ENCODE results near the gene MYO5B. TPM values are rescaled to one million over a fixed set of nuclear protein-coding genes. Genes with fewer than 3 reads are reported as not detected.

The MYO5B gene
- total and polyA plus RNA-seq, 10 of the 15 experiments (the other 5 are each of a cell fraction or from before 2014, with no cell fraction given), result 2.5 to 4.5 (median 3.3) TPM

DNA sequence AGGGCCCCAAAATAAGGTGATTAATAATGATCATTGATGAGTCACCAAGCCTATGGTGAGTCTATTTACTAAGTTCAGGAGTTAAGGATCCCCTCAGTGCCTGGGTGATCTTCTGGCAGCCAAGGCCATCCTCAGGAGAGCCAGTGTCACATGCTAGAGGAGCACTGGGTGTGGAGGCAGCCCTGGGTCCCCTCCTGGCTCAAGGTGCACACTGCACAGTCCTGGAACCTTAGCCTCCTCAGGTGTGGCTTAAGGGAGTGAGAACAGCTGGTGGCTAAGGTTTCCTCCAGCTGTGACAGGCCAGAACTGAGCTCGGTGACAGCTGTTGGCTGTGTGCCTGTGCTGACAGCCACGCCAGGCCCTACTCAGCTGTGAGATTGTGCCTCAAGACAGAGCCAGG lies 329.5 kb downstream of the MYO5B start:
- no TSS peak for BruUV-seq (replicated peaks)
- DNase-seq (ENCODE audit: low read depth, low spot score), result no peak
- ChIA-PET CTCF (no interaction called here), RAD21 (ENCODE audit: unreplicated experiment) (no interaction called here), POLR2A (no interaction called here), SMC1A (ENCODE audit: uncharacterized antibody, unreplicated experiment) (no interaction called here)
- no peak for FAIRE-seq
- Histone ChIP-seq H3K9ac (ENCODE audit: control insufficient read depth, insufficient read depth, low read length) (no peak overlapping the region), H3K27ac (ENCODE audit: control insufficient read depth, insufficient read depth) (no peak overlapping the region), H2AFZ (ENCODE audit: control insufficient read depth, low read depth, low read length) (no peak overlapping the region), H3K27me3 (replicated peaks in 1 of 2; ENCODE audit: control insufficient read depth in 2 of 2, insufficient read depth in 2 of 2, low read length in 1 of 2) (no peaks in the 10 kb centered on the region; a peak in 2 of 4 replicates), H3K79me2 (ENCODE audit: control insufficient read depth, insufficient read depth, low read length) (no peaks in the 10 kb centered on the region), H3K4me1 (ENCODE audit: control insufficient read depth, insufficient read depth, low read length) (no peaks in the 10 kb centered on the region), H3K9me3 (replicated peaks; ENCODE audit: control insufficient read depth, insufficient read depth, low read length) (no peaks in the 10 kb centered on the region), H3K36me3 (ENCODE audit: control insufficient read depth in 2 of 2, insufficient read depth in 2 of 2, low read length in 1 of 2) (no peaks in the 10 kb centered on the region), H3K4me3 (no peak overlapping the region), H3K4me2 (ENCODE audit: control insufficient read depth, insufficient read depth) (no peak overlapping the region), H4K20me1 (ENCODE audit: control insufficient read depth, insufficient read depth) (no peaks in the 10 kb centered on the region; the same call in 1 of the 2 replicates)
- intact Hi-C loops (cut with micrococcal nuclease; ENCODE audit: unreplicated experiment) (loop anchor here (10.0 kb wide), 1 partner anchor 339 kb away; no protein-coding TSS in a partner anchor), in situ Hi-C loops (cut with MboI) (no loop called here)
- peak; percentile 44; the same call in 2 of the 3 replicates for ATAC-seq
- 0% methylated on average over 2 of the region's 2 CpGs for WGBS (ENCODE audit: insufficient coverage, insufficient replicate concordance, low lambda C conversion rate, missing lambda C conversion rate)
- TF ChIP-seq, protein P1, sequence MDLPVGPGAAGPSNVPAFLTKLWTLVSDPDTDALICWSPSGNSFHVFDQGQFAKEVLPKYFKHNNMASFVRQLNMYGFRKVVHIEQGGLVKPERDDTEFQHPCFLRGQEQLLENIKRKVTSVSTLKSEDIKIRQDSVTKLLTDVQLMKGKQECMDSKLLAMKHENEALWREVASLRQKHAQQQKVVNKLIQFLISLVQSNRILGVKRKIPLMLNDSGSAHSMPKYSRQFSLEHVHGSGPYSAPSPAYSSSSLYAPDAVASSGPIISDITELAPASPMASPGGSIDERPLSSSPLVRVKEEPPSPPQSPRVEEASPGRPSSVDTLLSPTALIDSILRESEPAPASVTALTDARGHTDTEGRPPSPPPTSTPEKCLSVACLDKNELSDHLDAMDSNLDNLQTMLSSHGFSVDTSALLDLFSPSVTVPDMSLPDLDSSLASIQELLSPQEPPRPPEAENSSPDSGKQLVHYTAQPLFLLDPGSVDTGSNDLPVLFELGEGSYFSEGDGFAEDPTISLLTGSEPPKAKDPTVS (IDR thresholded peaks at IDR 0.05; ENCODE audit: low read depth, low read length), result no peak
- peak; percentile 57; the same call in 1 of the 2 replicates for TF ChIP-seq TCF12 (IDR thresholded peaks at IDR 0.05; ENCODE audit: low read depth, low read length)
- TF ChIP-seq, protein P2, sequence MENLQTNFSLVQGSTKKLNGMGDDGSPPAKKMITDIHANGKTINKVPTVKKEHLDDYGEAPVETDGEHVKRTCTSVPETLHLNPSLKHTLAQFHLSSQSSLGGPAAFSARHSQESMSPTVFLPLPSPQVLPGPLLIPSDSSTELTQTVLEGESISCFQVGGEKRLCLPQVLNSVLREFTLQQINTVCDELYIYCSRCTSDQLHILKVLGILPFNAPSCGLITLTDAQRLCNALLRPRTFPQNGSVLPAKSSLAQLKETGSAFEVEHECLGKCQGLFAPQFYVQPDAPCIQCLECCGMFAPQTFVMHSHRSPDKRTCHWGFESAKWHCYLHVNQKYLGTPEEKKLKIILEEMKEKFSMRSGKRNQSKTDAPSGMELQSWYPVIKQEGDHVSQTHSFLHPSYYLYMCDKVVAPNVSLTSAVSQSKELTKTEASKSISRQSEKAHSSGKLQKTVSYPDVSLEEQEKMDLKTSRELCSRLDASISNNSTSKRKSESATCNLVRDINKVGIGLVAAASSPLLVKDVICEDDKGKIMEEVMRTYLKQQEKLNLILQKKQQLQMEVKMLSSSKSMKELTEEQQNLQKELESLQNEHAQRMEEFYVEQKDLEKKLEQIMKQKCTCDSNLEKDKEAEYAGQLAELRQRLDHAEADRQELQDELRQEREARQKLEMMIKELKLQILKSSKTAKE (IDR thresholded peaks at IDR 0.05; ENCODE audit: low read depth, poor library complexity, severe bottlenecking), result no peak
